ENCODE data around the gene MTMR10.

- TF ChIP-seq, protein P1, sequence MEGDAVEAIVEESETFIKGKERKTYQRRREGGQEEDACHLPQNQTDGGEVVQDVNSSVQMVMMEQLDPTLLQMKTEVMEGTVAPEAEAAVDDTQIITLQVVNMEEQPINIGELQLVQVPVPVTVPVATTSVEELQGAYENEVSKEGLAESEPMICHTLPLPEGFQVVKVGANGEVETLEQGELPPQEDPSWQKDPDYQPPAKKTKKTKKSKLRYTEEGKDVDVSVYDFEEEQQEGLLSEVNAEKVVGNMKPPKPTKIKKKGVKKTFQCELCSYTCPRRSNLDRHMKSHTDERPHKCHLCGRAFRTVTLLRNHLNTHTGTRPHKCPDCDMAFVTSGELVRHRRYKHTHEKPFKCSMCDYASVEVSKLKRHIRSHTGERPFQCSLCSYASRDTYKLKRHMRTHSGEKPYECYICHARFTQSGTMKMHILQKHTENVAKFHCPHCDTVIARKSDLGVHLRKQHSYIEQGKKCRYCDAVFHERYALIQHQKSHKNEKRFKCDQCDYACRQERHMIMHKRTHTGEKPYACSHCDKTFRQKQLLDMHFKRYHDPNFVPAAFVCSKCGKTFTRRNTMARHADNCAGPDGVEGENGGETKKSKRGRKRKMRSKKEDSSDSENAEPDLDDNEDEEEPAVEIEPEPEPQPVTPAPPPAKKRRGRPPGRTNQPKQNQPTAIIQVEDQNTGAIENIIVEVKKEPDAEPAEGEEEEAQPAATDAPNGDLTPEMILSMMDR (conservative IDR thresholded peaks at IDR 0.05; ENCODE audit: low read depth, low read length) = no peak
- no peak for TF ChIP-seq EZH2 (IDR thresholded peaks at IDR 0.05; ENCODE audit: borderline replicate concordance, low read depth, low read length, poor library complexity, severe bottlenecking)
Observed at GRCh38 chr15:30889196-30889595, 102.2 kb downstream of the MTMR10 start.

Data from A673 (cell line).